ENCODE data around the gene PRLR.

The PRLR gene

GRCh38 chr5:35026941-35027340, 203.3 kb downstream of the PRLR start:
- ATAC-seq (ENCODE audit: insufficient read depth, low read depth) (no peak), DNase-seq (no peak)
- no peak overlapping the region for H3K9ac ChIP-seq (ENCODE audit: low read depth, low read length)
- no peaks in the 10 kb centered on the region for H3K79me2 ChIP-seq (ENCODE audit: insufficient read depth, low read length)
- TF ChIP-seq CTCF (IDR thresholded peaks at IDR 0.05; ENCODE audit: borderline replicate concordance, extremely low read depth, low read length, poor library complexity, severe bottlenecking), result no peak
- TF ChIP-seq EZH2 (IDR thresholded peaks at IDR 0.05; ENCODE audit: borderline replicate concordance, low read depth, low read length, severe bottlenecking), result no peak
- no peaks in the 10 kb centered on the region for H3K4me1 ChIP-seq (ENCODE audit: insufficient read depth, low read length)
- H3K9me3 ChIP-seq (ENCODE audit: insufficient read depth, low read length, severe bottlenecking), result no peaks in the 10 kb centered on the region
- H3K4me2 ChIP-seq (ENCODE audit: insufficient read depth, low read length), result no peak overlapping the region
- no peaks in the 10 kb centered on the region for H3K36me3 ChIP-seq (ENCODE audit: insufficient read depth, low read length)
- peaks cover 12% of the 10 kb centered on the region for H3K27me3 ChIP-seq (ENCODE audit: insufficient read depth, low read length, poor library complexity)
- no peaks in the 10 kb centered on the region for H4K20me1 ChIP-seq (ENCODE audit: insufficient read depth, low read length)
- H2AFZ ChIP-seq (ENCODE audit: low read depth, low read length), result no peak overlapping the region
- no peak overlapping the region for H3K4me3 ChIP-seq (ENCODE audit: low read depth in 1 of 2, low read length in 2 of 2)
- H3K27ac ChIP-seq (ENCODE audit: low read length), result no peak overlapping the region

GRCh38 chr5:35026280-35026840, 203.9 kb downstream of the PRLR start:
- H3K9me3 ChIP-seq (ENCODE audit: insufficient read depth, low read length, severe bottlenecking), result no peaks in the 10 kb centered on the region
- no peaks in the 10 kb centered on the region for H4K20me1 ChIP-seq (ENCODE audit: insufficient read depth, low read length)
- H3K4me1 ChIP-seq (ENCODE audit: insufficient read depth, low read length), result no peaks in the 10 kb centered on the region
- no peaks in the 10 kb centered on the region for H3K79me2 ChIP-seq (ENCODE audit: insufficient read depth, low read length)
- H3K4me3 ChIP-seq (ENCODE audit: low read depth in 1 of 2, low read length in 2 of 2), result no peak overlapping the region
- no peak overlapping the region for H2AFZ ChIP-seq (ENCODE audit: low read depth, low read length)
- no peak for TF ChIP-seq CTCF (IDR thresholded peaks at IDR 0.05; ENCODE audit: borderline replicate concordance, extremely low read depth, low read length, poor library complexity, severe bottlenecking)
- no peak for TF ChIP-seq EZH2 (IDR thresholded peaks at IDR 0.05; ENCODE audit: borderline replicate concordance, low read depth, low read length, severe bottlenecking)
- DNase-seq (no peak), ATAC-seq (ENCODE audit: insufficient read depth, low read depth) (no peak)
- H3K27me3 ChIP-seq (ENCODE audit: insufficient read depth, low read length, poor library complexity), result peaks cover 12% of the 10 kb centered on the region
- no peaks in the 10 kb centered on the region for H3K36me3 ChIP-seq (ENCODE audit: insufficient read depth, low read length)
- no peak overlapping the region for H3K4me2 ChIP-seq (ENCODE audit: insufficient read depth, low read length)
- H3K27ac ChIP-seq (ENCODE audit: low read length), result no peak overlapping the region
- no peak overlapping the region for H3K9ac ChIP-seq (ENCODE audit: low read depth, low read length)

GRCh38 chr5:35024911-35025510, 205.3 kb downstream of the PRLR start:
- no peak for ATAC-seq (ENCODE audit: insufficient read depth, low read depth)
- Histone ChIP-seq H3K4me2 (ENCODE audit: insufficient read depth, low read length) (no peak overlapping the region), H3K27me3 (ENCODE audit: insufficient read depth, low read length, poor library complexity) (peaks cover 10% of the 10 kb centered on the region), H4K20me1 (ENCODE audit: insufficient read depth, low read length) (no peaks in the 10 kb centered on the region), H3K79me2 (ENCODE audit: insufficient read depth, low read length) (no peaks in the 10 kb centered on the region), H3K27ac (ENCODE audit: low read length) (no peak overlapping the region), H3K9me3 (ENCODE audit: insufficient read depth, low read length, severe bottlenecking) (no peaks in the 10 kb centered on the region), H3K4me3 (ENCODE audit: low read depth in 1 of 2, low read length in 2 of 2) (no peak overlapping the region), H3K9ac (ENCODE audit: low read depth, low read length) (no peak overlapping the region), H3K4me1 (ENCODE audit: insufficient read depth, low read length) (no peaks in the 10 kb centered on the region), H3K36me3 (ENCODE audit: insufficient read depth, low read length) (no peaks in the 10 kb centered on the region), H2AFZ (ENCODE audit: low read depth, low read length) (no peak overlapping the region)
- no peak for TF ChIP-seq EZH2 (IDR thresholded peaks at IDR 0.05; ENCODE audit: borderline replicate concordance, low read depth, low read length, severe bottlenecking)
- TF ChIP-seq CTCF (IDR thresholded peaks at IDR 0.05; ENCODE audit: borderline replicate concordance, extremely low read depth, low read length, poor library complexity, severe bottlenecking), result no peak
- DNase-seq, result no peak
